DOHH2 (cell line): ENCODE results near the gene TTC7B.

Source experiments
- H3F3A ChIP-seq: fragments of 200-600 bp; sonication (generic), shearing (Covaris generic); 2 replicates; pipeline ENCODE4 v1.6.0; 2016; ENCODE audit warnings: antibody characterized with exemption, mild to moderate bottlenecking; ENCODE audit not compliant: control insufficient read depth, insufficient read depth
- H3K27ac ChIP-seq: fragments of 200-600 bp; sonication (generic); 2 replicates; pipeline ENCODE4 v1.5.1; 2014; ENCODE audit warnings: low read depth, mild to moderate bottlenecking, low read length, moderate library complexity
- H3K27me3 ChIP-seq: fragments of 200-600 bp; sonication (generic); 2 replicates; pipeline ENCODE4 v1.6.1; 2014; ENCODE audit warnings: mild to moderate bottlenecking, low read length, mixed read lengths; ENCODE audit not compliant: control insufficient read depth
- H3K36me3 ChIP-seq: fragments of 200-600 bp; sonication (generic); 2 replicates; pipeline ENCODE4 v1.6.1; 2014; ENCODE audit warnings: mild to moderate bottlenecking, low read length, moderate library complexity, mixed read lengths; ENCODE audit not compliant: control insufficient read depth
- H3K4me1 ChIP-seq: fragments of 200-600 bp; sonication (generic); 2 replicates; pipeline ENCODE4 v1.6.1; 2014; ENCODE audit warnings: mild to moderate bottlenecking, low read length, mixed read lengths; ENCODE audit not compliant: control insufficient read depth
- H3K4me2 ChIP-seq: fragments of 200-600 bp; sonication (generic); 2 replicates; pipeline ENCODE4 v1.6.0; 2014; ENCODE audit warnings: mild to moderate bottlenecking, low read length, moderate library complexity
- H3K4me3 ChIP-seq: fragments of 200-600 bp; sonication (generic); 2 replicates; pipeline ENCODE4 v1.5.1; 2014; ENCODE audit warnings: mild to moderate bottlenecking, low read length, mixed read lengths
- H3K79me2 ChIP-seq: fragments of 200-600 bp; sonication (generic); 2 replicates; pipeline ENCODE4 v1.6.1; 2014; ENCODE audit warnings: mild to moderate bottlenecking, low read length, mixed read lengths; ENCODE audit not compliant: control insufficient read depth
- H3K9me2 ChIP-seq: fragments of 200-600 bp; sonication (generic); replicated peaks from 2 replicates; pipeline ENCODE4 v1.6.1; 2014; ENCODE audit warnings: mild to moderate bottlenecking, low read length, mixed read lengths; ENCODE audit not compliant: control insufficient read depth
- H3K9me3 ChIP-seq: fragments of 200-600 bp; sonication (generic); 2 replicates; pipeline ENCODE4 v1.6.1; 2014; ENCODE audit warnings: antibody characterized with exemption, low read length, mixed read lengths; ENCODE audit not compliant: control insufficient read depth, insufficient read depth
- H4K20me1 ChIP-seq: fragments of 200-600 bp; sonication (generic); 2 replicates; pipeline ENCODE4 v1.6.0; 2014; ENCODE audit warnings: low read depth, mild to moderate bottlenecking, antibody characterized with exemption, low read length, moderate library complexity; ENCODE audit not compliant: control insufficient read depth, insufficient read depth
- EZH2phosphoT487 ChIP-seq: fragments of 200-600 bp; sonication (generic); IDR thresholded peaks from 2 replicates; pipeline ENCODE4 v1.6.1; 2017; ENCODE audit warnings: borderline replicate concordance, mild to moderate bottlenecking, antibody characterized with exemption, low read length, moderate library complexity, mixed read lengths
- TF ChIP-seq, protein P1 (sequence below): fragments of 200-600 bp; sonication (generic); IDR thresholded peaks from one replicate; pipeline ENCODE4 v1.5.1; 2014; ENCODE audit warnings: antibody characterized with exemption, mild to moderate bottlenecking, low read depth, low read length; ENCODE audit not compliant: poor library complexity, severe bottlenecking

TTC7B gene

DNA sequence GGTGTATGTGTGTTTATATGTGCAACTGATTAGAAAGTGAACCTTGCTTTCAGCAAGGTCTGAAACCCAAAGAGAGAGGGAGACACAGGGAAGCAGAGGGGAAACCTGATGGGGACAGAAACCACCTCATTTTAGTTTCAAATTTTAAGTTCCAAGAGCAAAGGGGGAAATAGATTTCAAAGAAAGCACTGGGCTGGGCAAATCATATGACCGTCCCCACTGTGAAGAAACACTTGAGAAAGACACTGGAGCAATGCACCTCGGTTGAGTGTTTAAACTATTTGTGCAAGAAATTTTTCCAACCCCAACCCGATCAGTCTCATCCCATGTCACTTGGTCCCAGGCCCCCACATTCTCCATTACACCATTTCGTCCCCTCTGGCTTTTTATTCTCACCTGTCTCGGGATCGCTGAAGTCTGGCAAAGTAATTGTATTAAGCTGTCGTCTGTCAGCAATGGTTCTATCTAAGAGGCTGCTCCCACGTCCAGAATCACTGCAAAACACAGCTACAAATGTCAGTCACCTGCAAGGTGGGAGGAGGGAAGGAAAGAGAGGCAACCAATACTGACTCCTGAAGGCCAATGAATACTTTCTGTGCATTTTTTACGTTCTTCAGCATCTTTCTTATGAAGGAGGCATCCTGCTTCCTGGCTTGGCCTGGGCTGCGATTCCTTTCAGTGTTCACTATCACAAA lies 205.7 kb downstream of the TTC7B start:
- H3K36me3 ChIP-seq, result no peaks in the 10 kb centered on the region
- H3K9me3 ChIP-seq, result no peaks in the 10 kb centered on the region
- H3K79me2 ChIP-seq, result no peaks in the 10 kb centered on the region
- TF ChIP-seq, protein P1, sequence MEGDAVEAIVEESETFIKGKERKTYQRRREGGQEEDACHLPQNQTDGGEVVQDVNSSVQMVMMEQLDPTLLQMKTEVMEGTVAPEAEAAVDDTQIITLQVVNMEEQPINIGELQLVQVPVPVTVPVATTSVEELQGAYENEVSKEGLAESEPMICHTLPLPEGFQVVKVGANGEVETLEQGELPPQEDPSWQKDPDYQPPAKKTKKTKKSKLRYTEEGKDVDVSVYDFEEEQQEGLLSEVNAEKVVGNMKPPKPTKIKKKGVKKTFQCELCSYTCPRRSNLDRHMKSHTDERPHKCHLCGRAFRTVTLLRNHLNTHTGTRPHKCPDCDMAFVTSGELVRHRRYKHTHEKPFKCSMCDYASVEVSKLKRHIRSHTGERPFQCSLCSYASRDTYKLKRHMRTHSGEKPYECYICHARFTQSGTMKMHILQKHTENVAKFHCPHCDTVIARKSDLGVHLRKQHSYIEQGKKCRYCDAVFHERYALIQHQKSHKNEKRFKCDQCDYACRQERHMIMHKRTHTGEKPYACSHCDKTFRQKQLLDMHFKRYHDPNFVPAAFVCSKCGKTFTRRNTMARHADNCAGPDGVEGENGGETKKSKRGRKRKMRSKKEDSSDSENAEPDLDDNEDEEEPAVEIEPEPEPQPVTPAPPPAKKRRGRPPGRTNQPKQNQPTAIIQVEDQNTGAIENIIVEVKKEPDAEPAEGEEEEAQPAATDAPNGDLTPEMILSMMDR, result no peak
- TF ChIP-seq EZH2phosphoT487, result no peak
- H3K4me2 ChIP-seq, result no peak overlapping the region
- no peak overlapping the region for H3K27ac ChIP-seq
- H3K9me2 ChIP-seq, result no peaks in the 10 kb centered on the region
- H3K4me1 ChIP-seq, result no peaks in the 10 kb centered on the region
- no peaks in the 10 kb centered on the region for H3F3A ChIP-seq
- H3K4me3 ChIP-seq, result no peak overlapping the region
- H4K20me1 ChIP-seq, result no peaks in the 10 kb centered on the region; the same call in 1 of the 2 replicates
- H3K27me3 ChIP-seq, result peaks cover 3% of the 10 kb centered on the region; the same call in 1 of the 2 replicates

DNA sequence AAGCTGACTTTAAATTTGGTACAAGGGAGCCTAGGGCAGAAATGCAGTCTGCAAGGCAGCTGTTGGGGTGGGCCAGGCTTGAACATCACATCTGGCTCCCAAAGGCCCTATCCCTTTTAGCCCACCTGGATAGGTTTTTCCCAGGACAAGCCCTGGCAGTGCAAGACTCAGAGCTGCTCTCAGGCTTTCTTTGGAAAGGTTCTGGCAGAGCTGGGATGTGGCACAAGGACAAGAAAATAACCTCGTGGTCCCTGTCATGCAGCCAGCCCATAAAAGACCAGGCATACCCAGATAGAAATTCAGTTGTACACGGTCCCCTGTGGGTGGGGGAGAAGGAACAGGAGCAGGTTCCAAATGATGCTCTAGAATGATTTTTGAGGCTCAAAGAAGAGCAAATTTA lies 206.9 kb downstream of the TTC7B start:
- H3K79me2 ChIP-seq, result no peaks in the 10 kb centered on the region
- H3F3A ChIP-seq, result no peaks in the 10 kb centered on the region
- H3K9me3 ChIP-seq, result no peaks in the 10 kb centered on the region
- no peaks in the 10 kb centered on the region; the same call in 1 of the 2 replicates for H4K20me1 ChIP-seq
- no peaks in the 10 kb centered on the region for H3K9me2 ChIP-seq
- H3K27ac ChIP-seq, result no peak overlapping the region
- TF ChIP-seq, protein P1, result no peak
- no peak for TF ChIP-seq EZH2phosphoT487
- no peaks in the 10 kb centered on the region for H3K4me1 ChIP-seq
- H3K4me3 ChIP-seq, result no peak overlapping the region
- H3K4me2 ChIP-seq, result no peak overlapping the region
- H3K27me3 ChIP-seq, result peaks cover 3% of the 10 kb centered on the region; the same call in 1 of the 2 replicates
- H3K36me3 ChIP-seq, result no peaks in the 10 kb centered on the region

DNA sequence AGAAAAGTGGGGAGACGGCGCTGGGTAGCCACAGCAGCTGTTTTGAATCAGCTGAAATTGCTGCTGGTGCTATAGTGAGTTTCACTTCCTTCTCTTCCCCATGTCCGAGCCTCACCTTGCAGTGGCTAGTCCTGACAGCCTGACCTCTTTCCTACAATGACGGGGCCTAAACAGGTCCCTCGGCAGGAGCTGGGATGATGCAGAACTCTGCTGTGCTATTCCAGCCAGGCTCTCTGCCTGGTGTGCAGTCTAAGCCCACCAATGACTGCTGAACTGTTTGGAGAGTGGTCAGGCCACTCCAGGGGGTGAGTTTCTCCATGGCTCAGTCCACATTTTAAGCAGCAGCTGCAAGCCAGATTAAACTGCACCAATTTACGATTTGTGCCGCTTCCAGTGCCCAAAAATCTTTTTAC lies 207.3 kb downstream of the TTC7B start:
- H3K4me3 ChIP-seq, result no peak overlapping the region
- no peaks in the 10 kb centered on the region for H3K9me2 ChIP-seq
- H4K20me1 ChIP-seq, result no peaks in the 10 kb centered on the region; the same call in 1 of the 2 replicates
- no peaks in the 10 kb centered on the region for H3K9me3 ChIP-seq
- no peaks in the 10 kb centered on the region for H3K79me2 ChIP-seq
- no peaks in the 10 kb centered on the region for H3K4me1 ChIP-seq
- no peak overlapping the region for H3K27ac ChIP-seq
- H3K36me3 ChIP-seq, result no peaks in the 10 kb centered on the region
- peaks cover 3% of the 10 kb centered on the region; the same call in 1 of the 2 replicates for H3K27me3 ChIP-seq
- no peak for TF ChIP-seq EZH2phosphoT487
- no peaks in the 10 kb centered on the region for H3F3A ChIP-seq
- no peak overlapping the region for H3K4me2 ChIP-seq

DNA sequence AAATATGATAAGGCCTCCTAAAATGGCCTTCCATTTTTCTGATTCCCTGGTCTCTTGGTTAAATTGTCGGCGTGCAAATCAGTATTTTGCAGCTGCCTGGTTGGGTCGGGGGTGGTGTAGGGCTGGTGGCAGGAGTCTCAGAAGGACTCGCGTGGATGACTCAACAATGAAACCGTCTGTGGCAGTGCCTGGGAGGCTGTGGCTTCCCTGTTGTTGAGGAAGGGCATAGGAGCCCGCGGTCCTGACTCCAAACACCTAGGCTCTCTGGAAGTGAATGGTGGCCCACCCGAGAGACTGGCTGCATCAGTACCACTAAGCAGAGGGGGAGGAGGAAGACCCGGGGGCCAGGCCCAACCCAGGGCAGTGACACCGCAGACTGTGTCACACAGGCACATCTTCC lies 207.9 kb downstream of the TTC7B start:
- Histone ChIP-seq H3K4me2 (no peak overlapping the region), H3K9me3 (no peaks in the 10 kb centered on the region), H3K79me2 (no peaks in the 10 kb centered on the region), H3K36me3 (no peaks in the 10 kb centered on the region), H3K9me2 (no peaks in the 10 kb centered on the region), H3K27me3 (peaks cover 3% of the 10 kb centered on the region; the same call in 1 of the 2 replicates), H3K4me3 (no peak overlapping the region), H3K27ac (no peak overlapping the region), H3K4me1 (no peaks in the 10 kb centered on the region), H4K20me1 (no peaks in the 10 kb centered on the region; the same call in 1 of the 2 replicates), H3F3A (no peaks in the 10 kb centered on the region)
- no peak for TF ChIP-seq EZH2phosphoT487
- TF ChIP-seq, protein P1, result no peak
